Naive B cell (primary cell): Measurements from ENCODE around the gene PLAAT2. TPM values are rescaled to one million over a fixed set of nuclear protein-coding genes. Genes with fewer than 3 reads are reported as not detected.
"Not testable (repeated sequence)": the region's sequence is repeated elsewhere in the genome, so short reads cannot be mapped to it uniquely, and the experiment has no call there.

Experiments
- ATAC-seq, 2 donors: fragments of 150-1000 bp; cut with Tn5 transposase; 2 replicates each; pipeline ENCODE4 v1.10.0; 2021; ENCODE audit warnings: low read depth in 2 of 2, mild to moderate bottlenecking in 2 of 2, moderate library complexity in 2 of 2
- DNase-seq: peaks from one replicate; pipeline ENCODE4 v3.0.0; 2022
- H3K27ac Mint-ChIP-seq, 6 donors: one replicate each; pipeline ENCODE4 v1.8.0; 2020 to 2022; ENCODE audit warnings: mild to moderate bottlenecking in 6 of 6, mixed read lengths in 6 of 6, moderate library complexity in 5 of 6, inconsistent platforms in 2 of 6
- H3K27me3 Mint-ChIP-seq, 3 donors: one replicate each; pipeline ENCODE4 v1.8.0; 2021 to 2022; ENCODE audit warnings: mixed read lengths in 3 of 3, mild to moderate bottlenecking in 1 of 3
- H3K36me3 Mint-ChIP-seq, 2 donors: one replicate each; pipeline ENCODE4 v1.8.0; 2020 to 2022; ENCODE audit warnings: mixed read lengths in 2 of 2, inconsistent platforms in 1 of 2, mild to moderate bottlenecking in 1 of 2
- H3K4me1 Mint-ChIP-seq, 3 donors: one replicate each; pipeline ENCODE4 v1.8.0; 2020 to 2022; ENCODE audit warnings: mixed read lengths in 3 of 3, inconsistent platforms in 1 of 3, mild to moderate bottlenecking in 1 of 3, moderate library complexity in 1 of 3
- H3K4me3 Mint-ChIP-seq, 8 donors: one replicate each; pipeline ENCODE4 v1.8.0; 2020 to 2022; ENCODE audit warnings: mild to moderate bottlenecking in 8 of 8, mixed read lengths in 8 of 8, moderate library complexity in 8 of 8, inconsistent platforms in 2 of 8
- H3K9me3 Mint-ChIP-seq, 7 donors: one replicate each; pipeline ENCODE4 v1.8.0; 2020 to 2022; ENCODE audit warnings: mixed read lengths in 7 of 7, mild to moderate bottlenecking in 5 of 7, inconsistent platforms in 2 of 7, moderate library complexity in 1 of 7
- polyA plus RNA-seq, 6 donors: library from polyadenylated mRNA; unstranded; fragments of 300-500 nt; fragmentation: Illumina TruSeq; gene quantifications; one replicate each; pipeline ENCODE4 v1.2.3, GENCODE V29; 2021; ENCODE audit warnings: low read depth in 6 of 6

Gene PLAAT2
- polyA plus RNA-seq, 6 donors from 2014 or later = not detected

- Mint-ChIP-seq H3K36me3 (no peaks in the 10 kb centered on the region), H3K4me1 (peaks cover 23 to 38% (median 26%) of the 10 kb centered on the region in 3 donors), H3K4me3 (peak overlapping the region; percentile 21 to 75 (median 58)), H3K27ac (peak overlapping the region in 2 of 6 donors; percentile 39 to 66), H3K9me3 (no peaks in the 10 kb centered on the region), H3K27me3 (peaks cover 0 to 9% (median 4%) of the 10 kb centered on the region in 3 donors)
- no peak for DNase-seq
- no peak for ATAC-seq
Observed at GRCh38 chr11:63551091-63551888, 11.9 kb downstream of the PLAAT2 start.

- H3K4me3 Mint-ChIP-seq, DNase-seq, H3K27ac Mint-ChIP-seq: not testable (repeated sequence)
Observed at GRCh38 chr11:63550156-63550700, 13.0 kb downstream of the PLAAT2 start.

GRCh38 chr11:63549411-63549810 is 13.8 kb downstream of the PLAAT2 start:
- no peaks in the 10 kb centered on the region for H3K9me3 Mint-ChIP-seq
- H3K4me3 Mint-ChIP-seq = no peak overlapping the region
- ATAC-seq (no peak), DNase-seq (no peak)
- no peaks in the 10 kb centered on the region for H3K36me3 Mint-ChIP-seq
- H3K27me3 Mint-ChIP-seq = peaks cover 0 to 9% (median 4%) of the 10 kb centered on the region in 3 donors
- peaks cover 21 to 36% (median 23%) of the 10 kb centered on the region in 3 donors for H3K4me1 Mint-ChIP-seq
- H3K27ac Mint-ChIP-seq = no peak overlapping the region

More at GRCh38 chr11:63550156-63550700, 13.0 kb downstream of the PLAAT2 start:
- peaks cover 23 to 38% (median 26%) of the 10 kb centered on the region in 3 donors for H3K4me1 Mint-ChIP-seq
- H3K27me3 Mint-ChIP-seq, H3K9me3 Mint-ChIP-seq, ATAC-seq, H3K36me3 Mint-ChIP-seq: not testable (repeated sequence)

- H3K4me1 Mint-ChIP-seq = peaks cover 23 to 36% (median 24%) of the 10 kb centered on the region in 3 donors
- no peak for DNase-seq
- no peaks in the 10 kb centered on the region for H3K9me3 Mint-ChIP-seq
- H3K27me3 Mint-ChIP-seq = peaks cover 0 to 9% (median 4%) of the 10 kb centered on the region in 3 donors
- H3K27ac Mint-ChIP-seq = peak overlapping the region in 1 of 6 donors; percentile 23
- H3K4me3 Mint-ChIP-seq = no peak overlapping the region
- no peak for ATAC-seq
- H3K36me3 Mint-ChIP-seq = no peaks in the 10 kb centered on the region
Observed at GRCh38 chr11:63548178-63548577, 15.0 kb downstream of the PLAAT2 start.

GRCh38 chr11:63547061-63547460 is 16.1 kb downstream of the PLAAT2 start:
- peaks cover 0 to 9% (median 4%) of the 10 kb centered on the region in 3 donors for H3K27me3 Mint-ChIP-seq
- peak overlapping the region in 1 of 6 donors; percentile 33 for H3K27ac Mint-ChIP-seq
- no peak overlapping the region for H3K4me3 Mint-ChIP-seq
- DNase-seq = no peak
- no peaks in the 10 kb centered on the region for H3K36me3 Mint-ChIP-seq
- peaks cover 16 to 29% (median 18%) of the 10 kb centered on the region in 3 donors for H3K4me1 Mint-ChIP-seq
- H3K9me3 Mint-ChIP-seq = no peaks in the 10 kb centered on the region
- ATAC-seq = no peak

- ATAC-seq (peak; percentile 78 to 82), DNase-seq (peak; percentile 24)
- Mint-ChIP-seq H3K27me3 (no peaks in the 10 kb centered on the region), H3K36me3 (no peaks in the 10 kb centered on the region), H3K9me3 (no peaks in the 10 kb centered on the region), H3K27ac (peak overlapping the region in 1 of 6 donors; percentile 27), H3K4me1 (peaks cover 11 to 28% (median 13%) of the 10 kb centered on the region in 3 donors), H3K4me3 (no peak overlapping the region)
Observed at GRCh38 chr11:63543711-63544110, 19.5 kb downstream of the PLAAT2 start.

GRCh38 chr11:63542506-63542905 is 20.7 kb downstream of the PLAAT2 start:
- not testable (repeated sequence) for H3K27me3 Mint-ChIP-seq, DNase-seq, H3K36me3 Mint-ChIP-seq, H3K27ac Mint-ChIP-seq, H3K4me3 Mint-ChIP-seq, ATAC-seq, H3K9me3 Mint-ChIP-seq
- peaks cover 17 to 37% (median 21%) of the 10 kb centered on the region in 3 donors for H3K4me1 Mint-ChIP-seq

- DNase-seq = no peak
- peak; percentile 35 to 47 for ATAC-seq
- Mint-ChIP-seq H3K27ac (peak overlapping the region in 4 of 6 donors; percentile 61 to 91 (median 86)), H3K27me3 (peaks cover 0 to 9% (median 0%) of the 10 kb centered on the region in 3 donors), H3K36me3 (no peaks in the 10 kb centered on the region), H3K4me3 (peak overlapping the region; percentile 80 to 94 (median 89)), H3K4me1 (peaks cover 20 to 37% (median 21%) of the 10 kb centered on the region in 3 donors), H3K9me3 (no peaks in the 10 kb centered on the region)
Observed at GRCh38 chr11:63537293-63538101, 25.7 kb downstream of the PLAAT2 start.

- DNase-seq (peak; percentile 22), ATAC-seq (peak; percentile 66 to 67)
- H3K36me3 Mint-ChIP-seq = no peaks in the 10 kb centered on the region
- H3K9me3 Mint-ChIP-seq = no peaks in the 10 kb centered on the region
- peak within 1 kb of the TSS; percentile 63 to 96 (median 86) for H3K27ac Mint-ChIP-seq
- peaks cover 26 to 43% (median 28%) of the 10 kb centered on the region in 3 donors for H3K4me1 Mint-ChIP-seq
- peak within 1 kb of the TSS; percentile 80 to 94 (median 89) for H3K4me3 Mint-ChIP-seq
- peaks cover 0 to 9% (median 0%) of the 10 kb centered on the region in 3 donors for H3K27me3 Mint-ChIP-seq
Observed at GRCh38 chr11:63536669-63537292, 26.4 kb downstream of the PLAAT2 start, which contains the start of gene PLAAT4. Gene PLAAT4 (plus strand): TSS chr11:63536808. CDS start chr11:63536869, 61 bp downstream.

- Mint-ChIP-seq H3K4me3 (peak overlapping the region in 7 of 8 donors; percentile 80 to 94 (median 89)), H3K27ac (peak overlapping the region in 4 of 6 donors; percentile 58 to 87 (median 64)), H3K27me3 (peaks cover 0 to 9% (median 0%) of the 10 kb centered on the region in 3 donors), H3K9me3 (no peaks in the 10 kb centered on the region), H3K36me3 (no peaks in the 10 kb centered on the region), H3K4me1 (peaks cover 32 to 47% (median 35%) of the 10 kb centered on the region in 3 donors)
- ATAC-seq (no peak), DNase-seq (no peak)
Observed at GRCh38 chr11:63535734-63536133, 27.4 kb downstream of the PLAAT2 start.

- Mint-ChIP-seq H3K9me3 (no peaks in the 10 kb centered on the region), H3K4me3 (peak overlapping the region in 3 of 8 donors; percentile 15 to 47 (median 31)), H3K27me3 (peaks cover 0 to 9% (median 0%) of the 10 kb centered on the region in 3 donors), H3K4me1 (peaks cover 32 to 45% (median 35%) of the 10 kb centered on the region in 3 donors), H3K27ac (peak overlapping the region in 2 of 6 donors; percentile 38 to 87), H3K36me3 (no peaks in the 10 kb centered on the region)
- ATAC-seq (peak in 1 of 2 donors; percentile 29), DNase-seq (no peak)
Observed at GRCh38 chr11:63534895-63535461, 28.2 kb downstream of the PLAAT2 start.

- Mint-ChIP-seq H3K27me3 (peaks cover 0 to 9% (median 0%) of the 10 kb centered on the region in 3 donors), H3K4me1 (peaks cover 35 to 45% (median 35%) of the 10 kb centered on the region in 3 donors), H3K4me3 (peak overlapping the region in 2 of 8 donors; percentile 46 to 52), H3K36me3 (no peaks in the 10 kb centered on the region), H3K27ac (peak overlapping the region in 2 of 6 donors; percentile 26 to 80), H3K9me3 (no peaks in the 10 kb centered on the region)
- DNase-seq (no peak), ATAC-seq (no peak)
Observed at GRCh38 chr11:63534076-63534475, 29.1 kb downstream of the PLAAT2 start.
